HL-60/S4 (cell line): ENCODE data around the gene ATXN2.
"Not testable (repeated sequence)": the region's sequence is repeated elsewhere in the genome, so short reads cannot be mapped to it uniquely, and the experiment has no call there.

Experiments used
- in situ Hi-C: fragments of 300-500 bp; cut with MboI; formaldehyde crosslinking; loops from 2 replicates; pipeline ENCODE4 v1.14.3; 2022; ENCODE audit warnings: low sequenced_read_pairs

Gene ATXN2

GRCh38 chr12:111578276-111578970 is 20.7 kb downstream of the ATXN2 start:
- in situ Hi-C loops, result no loop called here

DNA sequence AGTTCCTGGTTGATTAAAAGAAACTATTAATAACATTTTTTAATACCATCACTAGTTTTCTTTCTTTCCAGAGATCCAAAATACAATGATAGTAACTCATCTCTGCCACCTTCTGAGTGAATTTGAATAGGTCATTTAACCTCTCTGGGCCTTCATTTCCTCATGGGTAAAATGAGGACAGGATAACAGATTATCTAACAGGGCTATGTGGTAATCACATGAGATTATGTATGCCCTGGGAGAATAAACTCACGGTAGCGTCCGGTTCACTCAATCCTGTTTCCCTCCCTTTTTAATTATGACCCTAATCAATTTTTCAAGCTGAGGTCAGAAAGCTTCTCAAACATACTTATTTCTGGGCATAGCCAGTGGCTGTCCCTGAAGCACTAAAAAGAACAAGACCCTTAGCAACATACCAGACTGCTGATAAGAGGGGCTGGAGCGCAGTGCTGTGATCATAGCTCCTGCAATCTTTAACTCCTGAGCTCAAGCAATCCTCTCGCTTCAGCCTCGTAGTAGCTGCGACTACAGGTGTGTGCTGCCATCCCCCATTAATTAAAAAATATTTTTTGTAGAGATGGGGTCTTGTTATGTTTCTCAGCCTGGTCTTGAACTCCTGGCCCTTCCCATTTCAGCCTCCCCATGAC is 24.2 kb downstream of the ATXN2 start:
- in situ Hi-C loops, result no loop called here

- in situ Hi-C loops, result no loop called here
These were observed 25.6 kb downstream of the ATXN2 start for GRCh38 chr12:111573476-111573875.

- in situ Hi-C loops, result no loop called here
These were observed 28.8 kb downstream of the ATXN2 start for GRCh38 chr12:111570084-111570961.

DNA sequence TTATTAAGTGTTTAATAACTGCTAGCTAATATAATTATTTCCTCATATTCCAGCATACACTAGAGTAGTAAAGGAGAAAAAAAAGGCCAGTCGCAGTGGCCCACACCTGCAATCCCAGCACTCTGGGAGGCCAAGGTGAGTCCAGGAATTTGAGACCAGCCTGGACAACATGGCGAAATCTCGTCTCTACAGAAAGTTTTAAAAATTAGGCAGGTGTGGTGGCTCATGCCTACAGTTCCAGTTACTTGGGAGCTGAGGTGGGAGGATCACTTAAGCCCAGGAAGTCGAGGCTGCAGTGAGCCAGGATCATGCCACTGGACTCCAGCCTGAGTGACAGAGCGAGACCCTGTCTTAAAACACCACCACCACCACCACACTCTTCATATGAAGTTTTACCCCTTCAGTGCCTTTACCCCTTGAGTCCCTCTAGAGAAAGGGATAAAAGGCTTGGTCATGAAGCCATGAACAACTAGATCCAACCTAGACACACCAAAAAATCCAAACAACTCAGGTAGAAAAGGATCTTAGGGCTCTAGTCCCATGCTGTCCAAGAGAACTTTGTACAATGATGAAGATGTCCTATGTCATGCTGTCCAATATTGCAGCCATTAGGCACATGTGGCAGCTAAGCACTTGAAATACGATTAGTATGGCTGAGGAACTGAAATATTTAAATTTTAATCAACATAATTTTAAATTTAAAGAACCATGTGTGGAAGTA is 29.6 kb downstream of the ATXN2 start:
- in situ Hi-C loops, result no loop called here

DNA sequence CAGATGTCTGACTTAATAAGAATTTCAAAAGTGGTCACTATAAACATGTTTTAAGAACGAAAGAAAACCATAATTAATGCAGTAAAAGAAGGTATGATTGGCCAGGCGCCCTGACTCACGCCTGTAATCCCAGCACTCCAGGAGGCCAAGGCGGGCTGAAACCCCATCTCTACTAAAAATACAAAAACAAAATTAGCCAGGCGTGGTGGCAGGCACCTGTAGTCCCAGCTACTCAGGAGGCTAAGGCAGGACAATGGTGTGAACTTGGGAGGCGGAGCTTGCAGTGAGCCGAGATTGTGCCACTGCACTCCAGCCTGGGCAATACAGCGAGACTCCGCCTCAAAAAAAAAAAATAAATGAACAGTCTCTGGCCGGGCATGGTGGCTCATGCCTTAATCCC is 38.3 kb downstream of the ATXN2 start:
- in situ Hi-C loops, result not testable (repeated sequence)

DNA sequence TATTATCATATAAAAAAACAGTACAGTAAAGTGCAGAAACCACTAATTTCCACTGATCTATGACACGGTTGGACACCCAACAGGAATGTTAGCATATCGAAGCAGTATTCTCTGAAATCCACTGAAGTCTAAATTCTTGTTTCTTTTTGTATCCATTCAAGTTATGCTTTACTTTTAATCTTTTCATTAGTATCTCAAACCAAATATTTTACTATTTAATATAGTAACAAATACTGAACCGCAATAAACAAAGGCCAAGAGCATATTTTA is 41.1 kb downstream of the ATXN2 start:
- in situ Hi-C loops, result no loop called here

GRCh38 chr12:111557271-111558106 is 41.6 kb downstream of the ATXN2 start:
- in situ Hi-C loops, result no loop called here

- in situ Hi-C loops, result no loop called here
These were observed 42.4 kb downstream of the ATXN2 start for GRCh38 chr12:111556676-111557075.

- in situ Hi-C loops, result not testable (repeated sequence)
These were observed 43.8 kb downstream of the ATXN2 start for GRCh38 chr12:111555313-111555712.

GRCh38 chr12:111546758-111547383 is 52.2 kb downstream of the ATXN2 start:
- in situ Hi-C loops, result no loop called here

DNA sequence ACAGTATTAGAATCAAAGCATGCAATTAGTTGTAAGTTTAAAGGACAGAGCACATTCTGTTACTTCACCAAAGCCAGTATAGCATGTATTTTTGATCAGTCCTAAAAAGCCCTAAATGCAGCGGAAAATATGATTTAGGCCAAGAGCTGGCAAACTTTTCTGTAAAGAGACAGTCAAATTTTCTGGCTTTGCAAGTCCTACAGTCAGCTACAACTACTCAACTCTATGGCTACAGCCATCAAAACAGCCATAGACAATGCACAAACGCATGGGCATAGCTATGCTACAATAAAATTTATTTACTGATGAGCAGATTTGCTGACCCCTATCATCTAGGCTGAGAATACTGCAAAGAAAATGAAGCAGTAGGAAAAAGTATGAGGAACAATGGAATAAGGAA is 52.9 kb downstream of the ATXN2 start:
- in situ Hi-C loops, result no loop called here

DNA sequence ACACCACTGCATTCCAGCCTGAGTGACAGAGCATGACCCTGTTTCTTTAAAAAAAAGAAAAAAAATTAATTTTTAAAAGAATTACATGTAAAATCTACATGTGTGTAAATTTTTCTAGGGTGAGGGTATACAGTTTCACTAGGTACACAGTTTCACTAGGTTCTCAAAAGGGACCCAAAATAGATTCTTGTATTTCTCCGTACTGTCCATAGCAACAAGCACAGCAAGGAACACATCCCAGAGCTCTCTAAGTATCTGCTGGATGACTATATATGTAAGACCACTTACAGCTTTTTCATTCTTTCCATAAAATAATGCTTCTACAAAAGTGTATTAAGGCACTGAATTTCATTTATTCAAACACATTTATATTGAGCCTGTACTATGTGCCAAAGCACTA is 55.1 kb downstream of the ATXN2 start:
- in situ Hi-C loops, result no loop called here

- in situ Hi-C loops, result no loop called here
These were observed 66.4 kb downstream of the ATXN2 start for GRCh38 chr12:111532751-111533150.

DNA sequence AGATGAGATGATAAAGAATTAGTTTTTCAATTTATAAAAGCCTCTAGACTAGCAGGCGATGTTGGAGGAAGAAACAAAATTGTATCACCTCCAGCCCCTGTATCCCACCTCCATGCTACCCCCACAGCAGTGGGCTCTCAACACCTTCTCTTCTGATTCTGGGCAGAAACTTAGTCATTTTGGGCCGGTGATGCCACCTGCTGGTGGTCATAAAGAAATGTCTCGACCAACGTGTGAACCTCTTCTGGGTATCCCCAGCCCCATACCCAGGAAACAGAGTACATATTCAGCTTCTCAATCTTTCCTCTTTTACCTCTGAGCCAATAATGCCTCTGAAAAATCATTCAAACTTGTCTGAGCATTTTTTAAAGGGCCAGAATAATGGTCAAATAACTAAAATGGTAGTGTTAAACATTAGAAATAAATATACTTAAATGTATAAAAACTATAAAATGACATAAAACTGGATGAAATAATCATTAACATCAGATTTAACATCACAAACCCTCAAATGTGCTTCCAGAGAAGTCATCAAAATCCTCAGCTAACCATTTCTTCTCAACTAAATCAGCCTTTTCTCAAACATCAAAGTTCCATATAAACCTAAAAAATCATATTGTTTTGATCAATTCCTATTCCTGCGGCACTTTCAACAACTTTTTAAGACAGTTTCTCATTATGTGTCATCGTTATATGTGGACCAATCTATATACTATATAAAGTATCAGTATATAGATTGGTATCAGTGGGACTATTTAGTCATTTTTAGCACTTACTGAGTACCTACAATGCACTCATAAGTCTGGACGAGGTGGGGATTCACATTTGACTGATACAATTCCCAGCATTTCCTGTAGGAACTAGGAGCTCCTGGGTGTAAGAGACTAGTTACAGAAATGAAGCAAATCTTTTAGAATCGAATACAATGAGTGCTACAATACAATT is 69.4 kb downstream of the ATXN2 start:
- in situ Hi-C loops, result no loop called here

GRCh38 chr12:111523587-111524167 is 75.4 kb downstream of the ATXN2 start:
- in situ Hi-C loops, result no loop called here

DNA sequence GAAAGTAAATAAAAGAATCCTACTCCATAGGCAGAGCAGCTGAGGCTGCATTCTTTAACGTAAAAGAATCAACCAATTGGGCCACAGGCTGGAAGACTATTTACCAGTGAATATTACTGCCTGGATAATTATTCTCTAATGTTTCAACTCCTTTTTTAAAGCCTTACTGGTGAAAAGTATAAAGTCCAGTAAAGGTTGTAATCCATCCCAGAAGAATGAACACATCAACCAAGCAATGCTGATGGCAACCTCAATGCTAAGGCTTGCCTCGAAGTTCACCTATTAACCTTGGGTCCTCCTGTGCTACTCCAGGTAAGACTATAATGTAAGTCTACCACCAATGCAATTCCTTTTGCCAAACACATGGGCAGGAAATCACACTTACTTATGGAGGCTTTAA is 77.3 kb downstream of the ATXN2 start:
- in situ Hi-C loops, result no loop called here

DNA sequence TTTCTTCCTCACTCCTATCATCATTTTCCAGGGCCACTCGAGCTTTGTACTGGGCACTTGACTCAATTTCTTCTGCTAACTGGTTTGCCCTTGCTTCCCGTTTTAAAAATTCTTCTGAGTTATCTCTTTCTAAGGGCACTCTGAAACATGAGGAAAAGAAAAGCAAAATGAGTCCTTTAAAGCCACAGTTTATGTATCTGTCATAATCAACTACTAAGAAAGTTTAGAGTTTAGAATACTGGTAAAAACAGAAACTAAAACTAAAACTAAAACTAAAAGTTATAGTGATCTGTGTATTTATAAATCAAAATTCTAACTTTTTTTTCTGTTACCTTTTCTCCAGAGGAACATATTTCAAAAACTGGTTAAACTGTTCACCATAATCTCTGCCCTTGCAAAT is 79.2 kb downstream of the ATXN2 start:
- in situ Hi-C loops, result no loop called here

GRCh38 chr12:111519083-111519482 is 80.0 kb downstream of the ATXN2 start:
- in situ Hi-C loops, result no loop called here
